HG02759 (cell line): ENCODE measurements around the gene CHTF18.
"Not testable (repeated sequence)": the region's sequence is repeated elsewhere in the genome, so short reads cannot be mapped to it uniquely, and the experiment has no call there.

Experiments
- ATAC-seq: cut with Tn5 transposase; IDR thresholded peaks from one replicate; pipeline ENCODE4 v1.9.1; 2021; ENCODE audit warnings: mild to moderate bottlenecking, moderate library complexity; ENCODE audit not compliant: unreplicated experiment

CHTF18 gene

GRCh38 chr16:788399-789126 is at the start of gene CHTF18:
Gene CHTF18, plus strand, starts transcription at chr16:788620. Its CDS starts 65 bp downstream, at chr16:788685.
- ATAC-seq, result peak; percentile 82

GRCh38 chr16:739560-740458 is 48.6 kb upstream of the CHTF18 start:
- ATAC-seq, result peak; percentile 5

GRCh38 chr16:740459-740763 is 48.0 kb upstream of the CHTF18 start:
- ATAC-seq, result no peak

- peak; percentile 77 for ATAC-seq
These were observed 47.5 kb upstream of the CHTF18 start, which contains the start of gene CIAO3 for GRCh38 chr16:740764-741505. Gene CIAO3, minus strand, starts transcription at chr16:740997. Its CDS starts 12 bp downstream, at chr16:740985.

- ATAC-seq, result no peak
These were observed 46.3 kb upstream of the CHTF18 start for GRCh38 chr16:741986-742629.

GRCh38 chr16:742894-743293 is 45.5 kb upstream of the CHTF18 start:
- ATAC-seq, result not testable (repeated sequence)

- no peak for ATAC-seq
These were observed 44.5 kb upstream of the CHTF18 start for GRCh38 chr16:743794-744500.

GRCh38 chr16:745739-746138 is 42.7 kb upstream of the CHTF18 start:
- no peak for ATAC-seq

GRCh38 chr16:746637-747036 is 41.8 kb upstream of the CHTF18 start:
- no peak for ATAC-seq

- no peak for ATAC-seq
These were observed 40.3 kb upstream of the CHTF18 start for GRCh38 chr16:747978-748746.

GRCh38 chr16:749010-749409 is 39.4 kb upstream of the CHTF18 start:
- no peak for ATAC-seq

- no peak for ATAC-seq
These were observed 37.9 kb upstream of the CHTF18 start for GRCh38 chr16:750485-750884.

- ATAC-seq, result no peak
These were observed 37.0 kb upstream of the CHTF18 start for GRCh38 chr16:751152-752006.

GRCh38 chr16:752007-752312 is 36.5 kb upstream of the CHTF18 start:
- no peak for ATAC-seq

GRCh38 chr16:754121-754607 is 34.3 kb upstream of the CHTF18 start:
- not testable (repeated sequence) for ATAC-seq

- ATAC-seq, result no peak
These were observed 33.8 kb upstream of the CHTF18 start for GRCh38 chr16:754656-755055.

- no peak for ATAC-seq
These were observed 32.0 kb upstream of the CHTF18 start for GRCh38 chr16:756428-756827.

- no peak for ATAC-seq
These were observed 29.1 kb upstream of the CHTF18 start for GRCh38 chr16:759110-759910.
